NCI-H1092 treated with DMSO at 0.1 percent for 48 hours (cell line): ENCODE measurements around the gene KLC1.
"Not testable (repeated sequence)": the region's sequence is repeated elsewhere in the genome, so short reads cannot be mapped to it uniquely, and the experiment has no call there.

Source experiments
- DNase-seq: peaks from one replicate; lab custom pipeline; 2025; lab: John Stamatoyannopoulos, UW

Gene KLC1

DNA sequence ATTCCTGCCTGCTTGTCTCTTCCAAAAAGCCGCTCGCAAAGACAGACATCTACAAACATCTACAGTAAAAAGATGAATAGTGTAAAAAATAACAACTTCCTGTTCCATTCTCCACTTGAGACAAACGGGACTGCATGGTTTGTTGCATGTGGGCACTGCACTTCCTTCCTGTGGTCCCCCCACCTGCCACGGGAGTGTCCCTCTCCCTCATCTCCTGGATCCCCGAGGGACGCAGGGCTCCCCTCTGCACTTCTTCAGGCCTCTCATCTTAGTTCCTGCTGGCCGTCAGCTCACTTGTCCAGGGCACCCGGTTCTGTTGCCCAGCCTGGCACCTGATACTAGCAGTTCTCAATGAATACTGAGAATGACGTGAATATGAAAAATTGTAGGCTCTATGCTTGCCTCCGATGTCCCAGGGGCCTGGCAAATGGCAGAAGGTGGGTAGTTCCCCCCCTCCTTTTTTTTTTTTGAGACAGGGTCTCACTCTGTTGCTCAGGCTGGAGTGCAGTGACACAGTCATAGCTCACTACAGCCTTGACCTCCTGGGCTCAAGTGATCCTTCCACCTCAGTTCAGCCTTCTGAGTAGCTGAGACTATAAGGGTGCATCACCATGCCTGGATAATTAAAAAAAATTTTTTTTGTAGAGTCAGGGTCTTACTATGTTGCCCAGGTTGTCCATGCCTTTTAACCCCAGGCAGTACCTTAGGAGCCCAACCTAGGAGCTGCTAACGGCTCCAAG is 3.5 kb upstream of the KLC1 start:
- no peak for DNase-seq

DNA sequence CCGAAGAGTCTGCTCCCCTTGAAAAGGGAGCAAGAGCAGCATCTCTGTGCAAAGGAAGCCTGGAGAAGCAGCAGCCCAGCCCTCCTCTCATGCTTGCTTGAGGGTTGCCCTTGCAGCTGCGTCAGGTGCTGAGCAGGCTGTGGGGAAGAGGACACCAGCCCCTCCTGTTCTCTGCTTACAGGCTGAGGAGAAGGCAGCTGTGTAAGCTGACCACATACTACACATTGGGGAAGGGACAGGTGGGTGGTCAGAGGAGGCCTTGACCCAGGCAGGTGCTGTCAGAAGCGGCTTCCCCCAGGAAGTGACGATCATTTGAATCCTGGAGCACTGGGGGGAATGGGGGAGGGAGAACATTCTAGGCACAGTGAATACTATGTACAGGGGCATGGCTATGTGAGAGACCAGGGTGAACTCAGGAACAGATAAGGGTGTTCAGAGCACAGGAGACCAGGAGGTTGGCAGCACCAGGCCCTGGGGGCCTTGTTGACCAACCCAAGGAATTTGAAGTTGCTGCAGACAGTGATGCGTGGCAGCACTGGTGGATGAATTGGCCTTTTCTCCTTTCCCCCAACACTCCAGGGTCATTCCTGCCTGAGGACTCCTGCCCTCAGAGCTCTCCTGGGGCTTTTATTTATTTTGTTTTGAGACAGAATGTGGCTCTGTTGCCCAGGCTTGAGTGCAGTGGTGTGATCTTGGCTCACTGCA is 2.7 kb upstream of the KLC1 start:
- peak; percentile 36 for DNase-seq

DNA sequence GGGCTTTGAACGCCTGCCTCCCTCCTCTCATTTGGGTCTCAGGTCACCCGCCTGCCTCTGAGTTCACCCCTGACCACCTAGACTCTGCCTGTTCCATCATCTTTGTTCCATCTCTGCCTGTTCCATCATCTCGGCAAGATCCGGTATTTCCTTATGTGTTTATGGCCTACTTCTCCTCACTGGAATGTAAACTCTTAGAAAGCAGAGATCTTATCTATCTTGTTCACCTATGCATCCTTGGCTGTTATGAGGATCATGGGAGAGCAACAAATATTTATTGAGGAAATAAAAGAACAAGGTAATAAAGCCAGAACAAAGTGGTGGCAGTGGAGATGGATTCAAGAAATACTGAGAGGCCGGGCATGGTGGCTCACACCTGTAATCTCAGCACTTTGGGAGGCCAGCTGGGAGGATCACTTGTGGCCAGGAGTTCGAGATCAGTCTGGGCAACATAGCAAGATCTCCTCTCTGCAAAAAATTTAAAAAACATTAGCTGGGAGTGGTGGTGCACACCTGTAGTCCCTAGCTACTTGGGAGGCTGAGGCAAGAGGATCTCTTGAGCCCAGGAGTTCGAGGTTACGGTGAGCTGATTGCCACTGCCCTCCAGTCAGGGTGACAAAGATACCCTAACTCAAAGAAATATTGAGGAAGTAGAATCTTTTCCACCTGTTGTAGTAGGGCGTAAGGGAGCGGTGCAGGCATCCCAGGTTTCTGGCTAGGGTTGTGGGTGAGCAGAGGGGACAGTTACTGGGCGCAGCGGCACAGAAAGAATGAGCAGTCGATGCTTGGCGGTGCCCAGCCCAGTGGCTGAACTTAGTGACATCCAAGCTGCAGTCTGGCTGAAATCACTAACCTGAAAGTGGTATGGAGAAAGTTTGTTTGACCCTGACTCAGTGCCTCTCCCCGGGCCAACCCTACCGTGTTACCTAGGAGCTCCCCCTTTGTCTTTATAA is 1.7 kb upstream of the KLC1 start:
- no peak for DNase-seq

DNA sequence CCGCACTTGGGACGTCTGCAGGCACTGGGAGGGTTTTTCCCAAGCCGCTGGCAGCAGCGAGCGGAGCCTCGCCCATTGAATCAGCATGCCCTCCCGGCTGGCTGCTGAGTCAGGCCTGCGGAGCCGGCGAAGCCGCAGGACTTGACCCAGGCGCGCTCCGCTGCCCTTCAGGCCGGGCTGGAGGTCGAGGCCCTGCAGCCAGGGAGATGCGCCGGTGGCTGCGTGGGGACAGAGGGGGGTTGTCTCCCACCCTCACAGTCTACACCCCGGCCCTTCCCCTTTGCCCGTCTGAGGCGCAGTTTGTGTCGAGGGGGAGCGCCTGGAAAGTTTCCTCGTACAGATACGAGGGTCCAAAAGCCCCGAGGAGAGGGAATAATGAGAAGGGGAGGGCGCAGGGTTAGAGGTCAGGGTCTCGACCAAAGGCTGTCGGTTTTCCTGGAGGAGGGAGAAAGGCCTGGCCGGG is 759 bp upstream of the KLC1 start:
- no peak for DNase-seq

DNA sequence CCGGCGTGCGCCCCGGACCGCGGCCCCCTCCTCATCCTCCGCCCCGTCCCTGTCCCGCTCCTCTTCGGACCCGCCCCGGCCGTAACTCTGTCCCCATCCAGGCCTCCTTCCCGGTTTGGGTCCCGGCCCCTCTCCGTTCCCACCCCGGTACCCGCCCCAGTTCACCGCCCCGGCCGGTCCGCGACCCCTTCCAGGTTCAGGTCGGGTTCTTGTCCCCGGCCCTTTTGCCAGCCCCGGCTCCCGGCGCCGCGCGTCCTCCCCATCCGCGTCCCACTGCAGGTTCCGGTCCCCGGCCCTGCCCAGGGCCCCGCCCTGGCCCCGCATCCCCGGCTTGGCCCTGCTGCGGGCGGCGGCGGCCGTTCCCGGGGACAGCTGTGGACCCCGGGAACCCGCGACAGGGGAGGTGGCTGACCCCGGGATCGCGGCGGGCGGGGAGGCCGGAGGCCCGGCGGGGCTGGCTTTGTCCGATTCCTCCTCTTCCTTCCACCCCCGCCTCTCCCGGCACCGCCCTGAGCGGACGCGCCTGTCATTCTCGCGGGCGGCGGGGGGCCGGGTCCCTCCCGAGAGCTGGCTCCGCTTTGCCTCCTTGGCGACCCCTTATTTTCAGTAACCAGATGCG is 601 bp downstream of the KLC1 start:
- peak; percentile 14 for DNase-seq

DNA sequence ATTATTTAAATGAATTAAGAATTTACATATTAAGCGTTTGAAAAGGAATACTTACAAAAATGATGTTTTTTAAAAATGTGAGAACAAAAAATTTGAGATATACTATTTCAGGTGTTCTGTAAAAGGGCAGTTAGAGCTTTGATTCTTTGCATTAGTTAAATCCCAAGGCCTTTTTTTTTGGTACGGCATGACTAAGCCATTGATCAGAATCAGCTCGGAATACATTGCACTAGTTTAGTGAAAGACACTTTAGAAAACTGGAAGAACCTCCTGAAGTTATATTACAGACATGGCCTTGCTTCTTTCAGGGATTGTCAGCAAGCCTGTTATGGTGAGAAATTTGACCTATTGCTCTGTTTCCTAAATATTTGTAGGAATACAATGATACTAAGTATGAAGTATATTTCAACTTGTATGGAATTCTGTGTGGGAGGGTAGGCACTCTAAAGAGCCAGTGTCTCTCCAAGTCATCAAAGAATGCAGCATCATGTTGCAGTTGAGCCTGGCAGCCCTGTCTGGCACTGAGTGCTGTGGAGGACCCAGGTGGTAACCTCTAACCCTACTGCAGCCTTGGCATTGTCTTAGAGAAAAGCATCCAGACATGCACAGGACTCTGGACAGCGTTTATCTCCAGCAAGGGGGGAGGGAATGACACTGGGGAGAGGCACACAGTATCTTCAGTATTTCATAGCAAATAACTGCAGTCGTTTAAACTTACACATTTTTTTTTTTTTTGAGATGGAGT is 1.5 kb downstream of the KLC1 start:
- no peak for DNase-seq

DNA sequence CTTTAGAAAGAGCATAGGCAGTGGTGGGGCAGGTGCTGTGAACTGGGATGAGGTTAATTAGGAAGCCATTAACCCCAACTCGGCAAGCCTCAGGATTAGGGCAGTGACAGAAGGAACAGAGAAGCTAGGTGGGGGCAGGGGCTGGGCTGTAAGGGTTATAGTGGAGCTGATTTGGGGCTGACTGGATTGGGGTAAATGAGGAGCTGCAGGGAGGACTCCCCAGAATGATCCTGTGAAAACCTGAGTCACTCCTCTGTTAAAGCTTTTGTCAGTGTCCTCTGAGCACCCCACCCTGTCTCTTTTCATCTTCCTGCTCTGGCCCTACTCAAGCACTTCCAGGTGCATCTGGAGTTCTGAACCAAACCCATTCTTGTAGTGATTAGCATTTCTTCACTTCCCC is 4.4 kb downstream of the KLC1 start:
- no peak for DNase-seq

DNA sequence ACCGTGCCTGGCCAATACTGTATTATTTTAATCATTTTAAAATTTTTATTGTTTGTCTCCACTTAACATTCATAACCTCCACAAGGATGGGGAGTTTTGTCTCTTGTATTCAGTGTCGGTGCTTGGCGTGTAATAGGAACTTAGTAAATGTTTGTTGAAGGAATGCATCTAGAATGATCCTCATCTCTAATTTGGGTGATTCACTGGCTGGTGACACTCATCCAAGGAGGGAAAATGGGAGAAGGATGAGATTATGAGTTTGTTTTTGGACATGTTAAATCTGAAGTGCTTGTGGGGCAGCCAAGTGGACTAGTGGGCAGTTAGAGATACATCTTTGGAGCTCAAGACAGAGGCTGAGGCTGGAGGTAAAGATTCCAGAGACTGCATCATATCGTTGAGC is 5.1 kb downstream of the KLC1 start:
- no peak for DNase-seq

DNA sequence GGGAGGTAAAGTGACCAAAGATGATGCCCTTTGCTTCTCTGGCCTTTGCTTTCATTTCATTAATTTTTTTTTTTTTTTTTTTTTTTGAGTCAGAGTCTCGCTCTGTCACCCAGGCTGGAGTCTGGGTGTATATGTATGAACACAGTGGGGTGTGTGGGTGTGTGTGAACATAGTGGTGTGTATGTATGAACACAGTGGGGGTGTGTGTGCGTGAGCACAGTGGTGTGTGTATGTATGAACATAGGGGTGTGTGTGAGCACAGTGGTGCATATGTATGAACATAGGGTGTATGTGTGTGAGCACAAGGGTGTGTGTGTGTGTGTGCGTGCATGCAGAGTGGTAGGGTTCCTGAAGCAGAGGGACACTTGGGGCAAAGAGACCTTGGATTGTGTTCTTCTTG is 9.6 kb downstream of the KLC1 start:
- no peak for DNase-seq

DNA sequence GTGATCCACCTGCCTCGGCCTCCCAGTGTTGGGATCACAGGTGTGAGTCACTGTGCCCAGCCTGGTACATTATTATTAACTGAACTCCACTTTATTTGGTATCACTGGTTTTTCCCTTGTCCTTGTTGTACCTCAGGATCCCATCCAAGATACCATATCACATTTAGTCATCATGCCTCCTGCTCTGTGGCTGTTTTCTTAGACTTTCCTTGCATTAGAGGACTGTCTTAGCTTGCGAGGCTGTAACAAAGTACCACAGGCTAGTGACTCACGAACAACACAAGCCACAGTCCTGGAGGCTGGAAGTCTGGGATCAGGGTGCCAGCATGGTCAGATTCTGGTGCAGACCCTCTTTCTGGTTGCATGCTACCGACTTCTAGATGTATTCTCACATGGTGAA is 12.2 kb downstream of the KLC1 start:
- no peak for DNase-seq

DNA sequence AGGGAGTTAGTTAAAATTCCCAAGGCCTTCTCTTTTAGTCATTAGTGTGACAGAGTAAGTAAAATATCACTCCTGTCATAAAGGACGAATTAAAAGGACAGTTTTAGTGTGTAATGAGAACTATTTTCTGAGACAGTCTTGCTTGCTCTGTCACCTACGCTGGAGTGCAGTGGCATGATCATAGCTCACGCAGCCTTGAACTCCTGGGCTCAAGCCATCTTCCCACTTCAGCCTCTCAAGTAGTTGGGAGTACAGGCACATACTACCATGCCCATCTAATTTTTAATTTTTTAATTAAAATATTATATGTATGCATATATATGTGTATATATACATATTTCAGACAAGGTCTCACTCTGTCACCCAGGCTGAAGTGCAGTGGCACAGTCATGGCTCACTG is 17.2 kb downstream of the KLC1 start:
- no peak for DNase-seq

DNA sequence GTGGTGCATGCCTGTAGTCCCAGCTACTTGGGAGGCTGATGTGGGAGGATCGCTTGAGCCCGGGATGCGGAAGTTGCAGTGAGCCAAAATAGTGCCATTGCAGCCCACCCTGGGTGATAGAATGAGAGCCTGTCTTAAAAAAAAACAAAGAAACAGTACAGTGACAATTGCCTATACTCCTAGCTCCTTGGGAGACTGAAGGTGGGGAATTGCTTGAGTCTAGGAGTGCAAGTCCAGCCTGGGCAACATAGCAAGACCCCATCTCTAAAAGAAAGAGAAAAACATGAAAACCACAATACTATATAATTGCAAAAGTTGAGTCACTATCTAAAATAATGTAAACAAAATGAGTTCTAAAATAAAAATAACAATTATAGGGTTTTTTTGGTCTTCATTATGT is 20.0 kb downstream of the KLC1 start:
- DNase-seq, result no peak

DNA sequence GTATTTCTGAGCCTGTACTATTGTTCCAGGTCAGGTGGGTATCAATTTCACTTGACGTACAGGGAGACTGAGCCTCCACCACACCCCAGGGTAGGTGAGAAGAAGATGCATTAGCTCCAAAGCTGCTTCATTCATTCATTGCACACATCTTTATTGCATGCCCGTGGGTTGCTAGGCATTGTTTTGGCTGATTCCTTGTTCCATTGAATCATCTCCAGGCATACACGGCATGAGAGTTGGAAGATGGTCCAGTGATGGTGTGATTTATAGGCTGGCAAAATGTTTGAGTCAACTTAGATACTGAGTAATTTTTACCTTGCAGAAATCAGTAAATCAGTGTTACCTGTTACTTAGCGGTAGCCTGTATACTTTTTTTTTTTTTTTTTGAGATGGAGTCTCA is 21.2 kb downstream of the KLC1 start:
- DNase-seq, result no peak

DNA sequence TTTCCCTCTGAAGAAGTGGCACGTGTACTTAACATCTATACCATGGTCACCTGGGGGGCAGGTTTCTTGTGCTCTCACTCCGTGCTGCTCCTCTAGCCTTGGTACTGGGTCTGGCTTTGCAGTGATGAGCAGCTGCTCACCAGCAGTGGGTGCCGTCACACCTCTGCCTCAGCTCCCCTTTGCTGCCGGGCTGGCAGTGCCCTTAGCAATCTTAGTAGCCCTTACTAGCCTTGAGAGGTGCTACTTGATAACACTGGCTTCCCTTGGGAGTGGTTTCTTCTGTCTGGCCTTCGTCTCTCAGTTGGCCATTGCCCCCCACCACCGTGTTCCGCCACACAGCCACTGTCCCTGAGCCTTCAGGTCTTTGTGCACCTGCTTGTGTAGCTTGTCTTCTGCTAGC is 22.6 kb downstream of the KLC1 start:
- DNase-seq, result no peak

DNA sequence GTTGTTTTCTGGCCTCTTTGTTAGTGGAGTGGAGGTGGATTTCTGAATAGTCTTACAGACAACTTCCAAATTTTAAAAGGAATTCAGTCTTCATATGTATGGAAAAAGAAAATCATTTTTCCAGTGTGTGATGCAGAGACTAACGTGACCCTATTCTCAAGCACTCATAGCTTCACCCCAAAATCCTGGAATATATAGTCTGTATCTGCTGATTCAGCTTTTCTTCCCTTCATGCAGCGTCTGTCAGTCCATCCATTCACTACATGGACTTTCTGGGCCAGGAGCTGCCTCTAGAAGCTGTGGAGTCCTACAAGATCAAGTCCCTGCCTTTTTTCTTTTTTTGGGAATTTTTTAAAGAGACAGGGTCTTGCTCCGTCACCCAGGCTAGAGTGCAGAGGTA is 23.8 kb downstream of the KLC1 start:
- DNase-seq, result no peak

DNA sequence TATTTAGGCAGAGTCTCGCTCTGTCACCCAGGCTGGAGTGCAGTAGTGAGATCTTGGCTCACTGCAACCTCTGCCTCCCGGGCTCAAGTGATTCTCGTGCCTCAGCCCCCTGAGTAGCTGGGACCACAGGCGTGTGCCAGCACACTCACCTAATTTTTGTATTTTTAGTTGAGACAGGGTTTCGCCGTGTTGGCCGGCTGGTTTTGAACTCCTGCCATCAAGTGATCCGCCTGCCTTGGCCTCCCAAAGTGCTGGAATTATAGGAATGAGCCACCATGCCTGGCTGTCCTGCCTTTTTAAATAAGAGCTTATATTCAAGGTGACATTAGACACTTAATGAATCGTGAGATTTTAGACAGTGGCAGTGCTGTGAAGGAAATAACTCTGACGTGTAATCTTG is 24.3 kb downstream of the KLC1 start:
- not testable (repeated sequence) for DNase-seq

DNA sequence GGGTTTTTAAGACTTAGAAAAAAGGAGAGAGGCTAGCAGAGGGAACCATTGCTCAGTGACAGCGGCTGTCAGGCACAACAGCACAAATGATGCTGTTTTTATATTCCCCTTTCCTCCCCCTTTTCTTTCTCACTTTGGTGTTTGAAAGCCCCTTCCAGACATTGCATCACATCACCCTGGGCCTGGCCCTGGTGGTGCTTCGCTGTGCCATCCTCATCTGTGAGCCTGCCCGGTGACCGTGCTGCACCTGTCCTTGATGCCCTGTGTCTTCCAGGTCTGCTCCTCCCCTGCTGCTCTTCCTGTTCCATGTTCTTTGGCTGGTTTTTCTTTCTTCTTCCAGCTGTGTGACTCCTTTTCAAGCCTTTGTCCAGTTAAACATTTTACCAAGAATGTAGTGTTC is 24.8 kb downstream of the KLC1 start:
- DNase-seq, result no peak

DNA sequence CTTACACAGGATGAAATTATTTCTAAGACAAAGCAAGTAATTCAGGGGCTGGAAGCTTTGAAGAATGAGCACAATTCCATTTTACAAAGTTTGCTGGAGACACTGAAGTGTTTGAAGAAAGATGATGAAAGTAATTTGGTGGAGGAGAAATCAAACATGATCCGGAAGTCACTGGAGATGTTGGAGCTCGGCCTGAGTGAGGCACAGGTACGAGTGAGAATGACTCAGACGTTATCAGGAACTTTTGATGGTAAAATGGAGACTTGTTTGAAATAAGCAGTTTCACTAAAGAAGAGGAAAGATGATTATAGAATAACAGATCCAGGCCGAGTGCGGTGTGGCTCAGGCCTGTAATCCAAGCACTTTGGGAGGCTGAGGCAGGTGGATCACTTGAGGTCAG is 25.6 kb downstream of the KLC1 start:
- DNase-seq, result no peak

DNA sequence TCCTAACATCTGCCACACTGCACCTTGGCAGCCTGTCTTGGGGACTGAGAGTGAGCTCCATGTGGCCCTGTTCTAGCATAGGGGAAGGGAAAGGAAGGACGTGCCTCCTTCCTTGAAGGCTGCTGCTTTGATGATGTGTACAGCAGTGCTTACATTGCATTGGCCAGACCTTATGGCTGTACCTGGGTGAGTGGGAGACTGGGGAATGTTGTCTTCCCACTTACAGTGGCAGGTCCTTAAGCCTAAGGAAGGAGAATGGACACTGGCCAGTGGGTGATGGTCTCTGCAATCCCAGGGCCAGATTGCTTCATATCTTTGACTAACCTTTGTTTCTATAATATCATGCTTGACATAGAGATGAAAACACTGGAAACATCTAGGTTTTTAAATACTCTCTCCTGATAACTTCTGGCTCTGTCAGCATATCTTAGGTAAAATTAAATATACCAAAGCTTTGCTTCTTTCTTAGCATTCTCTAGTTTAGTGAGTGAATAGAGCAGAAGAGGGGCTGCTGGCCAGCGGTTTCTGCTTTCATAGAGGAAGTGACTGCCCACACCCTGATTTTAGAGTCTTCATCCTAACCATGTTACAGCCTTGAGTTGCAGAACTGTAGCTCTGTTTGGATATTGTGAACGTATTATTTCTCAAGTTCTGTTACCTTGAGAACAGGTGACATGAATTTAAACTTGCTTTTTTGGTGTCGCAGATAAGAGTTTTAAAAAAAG is 27.2 kb downstream of the KLC1 start:
- no peak for DNase-seq

DNA sequence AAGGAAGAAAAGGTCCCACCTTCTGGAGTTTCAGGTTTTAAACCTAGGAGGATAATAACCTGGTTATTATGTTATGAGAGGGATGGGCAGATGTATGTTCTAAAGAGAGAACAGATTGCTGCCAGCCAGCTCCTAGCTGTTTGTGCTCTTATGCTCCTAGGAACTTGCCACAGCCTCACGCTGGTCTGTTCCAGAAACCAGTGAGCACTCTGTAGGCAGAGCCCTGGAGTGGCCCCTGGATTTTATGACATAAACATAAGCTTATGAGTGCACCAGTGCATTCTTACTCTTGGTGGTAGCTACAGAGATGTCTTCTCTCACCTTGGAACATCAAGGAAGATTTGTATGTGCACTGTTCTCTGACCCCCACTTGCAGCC is 27.7 kb downstream of the KLC1 start:
- no peak for DNase-seq

DNA sequence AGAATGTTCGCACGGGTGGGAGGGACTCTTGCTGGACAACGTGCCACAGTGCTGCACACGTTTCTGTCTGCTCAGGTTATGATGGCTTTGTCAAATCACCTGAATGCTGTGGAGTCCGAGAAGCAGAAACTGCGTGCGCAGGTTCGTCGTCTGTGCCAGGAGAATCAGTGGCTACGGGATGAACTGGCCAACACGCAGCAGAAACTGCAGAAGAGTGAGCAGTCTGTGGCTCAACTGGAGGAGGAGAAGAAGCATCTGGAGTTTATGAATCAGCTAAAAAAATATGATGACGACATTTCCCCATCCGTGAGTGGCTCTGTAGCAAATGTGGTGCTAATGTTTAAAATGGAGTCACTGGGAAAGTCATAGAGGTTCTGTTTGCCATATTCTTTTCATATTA is 28.5 kb downstream of the KLC1 start:
- no peak for DNase-seq
